Measurements from ENCODE around the gene NPC1. TPM values are rescaled to one million over a fixed set of nuclear protein-coding genes. Genes with fewer than 3 reads are reported as not detected.
"Not testable (repeated sequence)": the region's sequence is repeated elsewhere in the genome, so short reads cannot be mapped to it uniquely, and the experiment has no call there.

The NPC1 gene
- total RNA-seq, 2 donors from 2014 or later = 27.2 to 27.7 TPM

- no peaks in the 10 kb centered on the region for H3K9me3 ChIP-seq
- peaks cover 16% of the 10 kb centered on the region for H3K4me1 ChIP-seq
- DNase-seq (no peak), ATAC-seq (no peak)
- no peaks in the 10 kb centered on the region for H3K36me3 ChIP-seq (replicated peaks in 1 of 2; ENCODE audit: insufficient read depth in 1 of 2, low read depth in 2 of 2)
- WGBS, 2 donors = 94% methylated on average over 2 of the region's 2 CpGs
- H3K27me3 ChIP-seq = no peaks in the 10 kb centered on the region
- TF ChIP-seq CTCF (IDR thresholded peaks at IDR 0.05) (no peak), POLR2A (IDR thresholded peaks at IDR 0.05) (no peak)
- H3K4me3 ChIP-seq = no peak overlapping the region
- no peak overlapping the region for H3K27ac ChIP-seq
- intact Hi-C loops (cut with DNase I) = loop anchor here (10.0 kb wide), 1 partner anchor 510 kb away; no protein-coding TSS in a partner anchor
Observed at GRCh38 chr18:23614413-23614812, 28.1 kb upstream of the NPC1 start.

DNA sequence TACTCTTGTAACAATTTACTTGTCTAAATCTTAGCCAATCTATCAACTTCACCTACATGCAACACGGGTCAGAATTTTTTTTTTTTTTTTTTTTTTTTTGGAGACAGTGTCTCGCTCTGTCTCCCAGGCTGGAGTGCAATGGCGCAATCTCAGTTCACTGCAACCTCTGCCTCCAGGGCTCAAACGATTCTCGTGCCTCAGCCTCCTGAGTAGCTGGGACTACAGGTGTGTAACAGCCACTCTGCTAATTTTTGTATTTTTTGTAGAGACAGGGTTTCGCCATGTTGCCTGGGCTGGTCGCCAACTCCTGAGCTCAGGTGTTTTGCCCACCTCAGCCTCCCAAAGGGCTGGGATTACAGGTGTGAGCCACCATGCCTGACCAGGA lies 26.8 kb upstream of the NPC1 start:
- H3K4me3 ChIP-seq; ATAC-seq; H3K4me1 ChIP-seq; H3K27me3 ChIP-seq; H3K27ac ChIP-seq; H3K36me3 ChIP-seq (replicated peaks in 1 of 2; ENCODE audit: insufficient read depth in 1 of 2, low read depth in 2 of 2); H3K9me3 ChIP-seq; DNase-seq: not testable (repeated sequence)
- intact Hi-C loops (cut with DNase I) = loop anchor here (10.0 kb wide), 1 partner anchor 512 kb away; no protein-coding TSS in a partner anchor
- 83 to 89% methylated on average over 7 of the region's 7 CpGs for WGBS, 2 donors

DNA sequence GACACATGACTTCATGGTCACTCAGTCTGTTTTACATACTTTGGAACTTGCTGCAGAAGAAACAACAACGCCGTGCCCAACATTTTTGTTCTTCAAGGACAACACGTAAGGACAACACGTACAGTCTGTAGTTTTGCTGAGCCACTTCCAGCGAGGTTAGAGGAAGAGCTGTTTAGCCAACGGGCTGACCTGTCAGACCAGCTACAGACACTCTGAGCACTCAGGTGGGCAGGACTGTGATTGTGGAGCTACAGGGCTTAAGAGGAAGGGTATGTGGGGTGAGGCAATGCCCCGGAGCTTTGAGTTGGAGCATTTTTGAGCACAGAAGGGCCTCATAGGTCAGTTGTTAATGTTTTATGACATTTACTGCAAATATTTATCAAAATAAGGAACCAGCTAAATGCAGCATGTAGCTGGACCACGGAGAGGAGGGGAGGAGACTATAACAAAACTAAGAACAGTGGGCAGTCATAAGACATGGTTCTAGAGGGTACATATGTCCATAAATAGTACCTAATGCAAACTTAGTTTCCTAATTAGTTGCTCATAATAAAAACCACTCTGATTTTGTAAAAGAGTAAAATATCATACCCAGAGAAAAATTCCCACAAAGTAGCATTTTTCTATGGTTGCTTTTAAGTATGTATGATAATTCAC lies 26.3 kb upstream of the NPC1 start:
- no peak overlapping the region for H3K27ac ChIP-seq
- no peaks in the 10 kb centered on the region for H3K36me3 ChIP-seq (replicated peaks in 1 of 2; ENCODE audit: insufficient read depth in 1 of 2, low read depth in 2 of 2)
- 24 to 35% methylated on average over 8 of the region's 8 CpGs for WGBS, 2 donors
- DNase-seq (peak in 1 of 4 donors; percentile 6), ATAC-seq (peak; percentile 24)
- peaks cover 5% of the 10 kb centered on the region for H3K4me1 ChIP-seq
- no peaks in the 10 kb centered on the region for H3K9me3 ChIP-seq
- no peaks in the 10 kb centered on the region for H3K27me3 ChIP-seq
- no peak overlapping the region for H3K4me3 ChIP-seq
- TF ChIP-seq POLR2A (IDR thresholded peaks at IDR 0.05) (no peak), CTCF (IDR thresholded peaks at IDR 0.05) (no peak)
- intact Hi-C loops (cut with DNase I) = loop anchor here (10.0 kb wide), 1 partner anchor 512 kb away; no protein-coding TSS in a partner anchor

DNA sequence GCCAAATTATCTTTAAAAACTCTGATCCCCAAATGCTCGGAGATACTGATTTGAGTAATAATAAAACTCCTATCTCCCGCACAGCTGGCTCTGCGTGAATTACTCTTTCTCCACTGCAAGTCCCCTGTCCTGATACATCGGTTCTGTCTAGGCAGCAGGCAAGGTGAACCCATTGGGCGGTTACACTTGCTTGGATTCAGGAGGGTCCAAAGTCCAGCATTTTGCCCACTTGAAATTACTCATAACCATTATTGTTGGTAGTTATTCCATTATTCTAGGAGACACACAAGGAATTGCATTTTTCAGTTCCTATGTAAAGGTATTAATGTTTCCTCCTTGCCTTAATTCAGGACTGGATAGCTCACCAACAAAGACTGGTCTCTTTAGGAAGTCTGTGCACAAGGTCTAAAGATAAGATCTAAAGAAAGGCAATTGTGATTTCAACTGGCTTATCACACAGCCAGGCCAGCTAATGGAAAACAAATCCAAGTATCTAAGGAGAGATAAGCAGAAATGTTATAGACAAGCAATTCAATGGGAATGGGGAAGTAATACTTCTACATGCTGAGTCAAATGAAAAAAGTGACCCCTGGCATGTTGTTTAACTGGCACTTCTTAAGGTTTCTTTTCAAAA lies 23.2 kb upstream of the NPC1 start:
- TF ChIP-seq CTCF (IDR thresholded peaks at IDR 0.05) (no peak), POLR2A (IDR thresholded peaks at IDR 0.05) (no peak)
- ATAC-seq (peak; percentile 21), DNase-seq (no peak)
- Histone ChIP-seq H3K4me1 (peaks cover 5% of the 10 kb centered on the region), H3K9me3 (no peaks in the 10 kb centered on the region), H3K27me3 (no peaks in the 10 kb centered on the region), H3K4me3 (no peak overlapping the region), H3K36me3 (replicated peaks in 1 of 2; ENCODE audit: insufficient read depth in 1 of 2, low read depth in 2 of 2) (no peaks in the 10 kb centered on the region), H3K27ac (no peak overlapping the region)
- 89 to 94% methylated on average over 5 of the region's 5 CpGs for WGBS, 2 donors
- intact Hi-C loops (cut with DNase I) = loop anchor here (10.0 kb wide), 1 partner anchor 515 kb away; no protein-coding TSS in a partner anchor

- no peak overlapping the region for H3K4me3 ChIP-seq
- WGBS, 2 donors = 82 to 89% methylated on average over 2 of the region's 2 CpGs
- TF ChIP-seq CTCF (IDR thresholded peaks at IDR 0.05) = no peak
- TF ChIP-seq POLR2A (IDR thresholded peaks at IDR 0.05) = no peak
Observed at GRCh38 chr18:23608211-23608610, 21.9 kb upstream of the NPC1 start.

More at GRCh38 chr18:23608211-23608610, 21.9 kb upstream of the NPC1 start:
- DNase-seq = no peak
- intact Hi-C loops (cut with DNase I) = no loop called here
- no peak for ATAC-seq
- no peak overlapping the region for H3K27ac ChIP-seq
- H3K27me3 ChIP-seq = no peaks in the 10 kb centered on the region
- no peaks in the 10 kb centered on the region for H3K9me3 ChIP-seq
- peaks cover 5% of the 10 kb centered on the region for H3K4me1 ChIP-seq
- H3K36me3 ChIP-seq (replicated peaks in 1 of 2; ENCODE audit: insufficient read depth in 1 of 2, low read depth in 2 of 2) = no peaks in the 10 kb centered on the region

Measured in body of pancreas (tissue), 4 donors.